Measurements from ENCODE around the gene CISH. TPM values are rescaled to one million over a fixed set of nuclear protein-coding genes. Genes with fewer than 3 reads are reported as not detected.

Gene CISH
- total RNA-seq, 1 donor from 2014 or later = 6.1 TPM

GRCh38 chr3:50604110-50604621 is 7.4 kb downstream of the CISH start:
- Histone ChIP-seq H3K27ac (peak overlapping the region; percentile 46 to 94), H3K36me3 (peaks cover 10 to 19% of the 10 kb centered on the region in 2 donors), H3K27me3 (no peaks in the 10 kb centered on the region), H3K4me3 (no peak overlapping the region), H3K9me3 (no peaks in the 10 kb centered on the region), H3K4me1 (peaks cover 20 to 29% of the 10 kb centered on the region in 2 donors)
- intact Hi-C loops (cut with DNase I) = loop anchor here (5.0 kb wide), 1 partner anchor 252 kb away; the partner anchor contains the start of genes CYB561D2 and NPRL2
- no peak for DNase-seq (ENCODE audit: low spot score in 2 of 2)
- TF ChIP-seq, protein P1, sequence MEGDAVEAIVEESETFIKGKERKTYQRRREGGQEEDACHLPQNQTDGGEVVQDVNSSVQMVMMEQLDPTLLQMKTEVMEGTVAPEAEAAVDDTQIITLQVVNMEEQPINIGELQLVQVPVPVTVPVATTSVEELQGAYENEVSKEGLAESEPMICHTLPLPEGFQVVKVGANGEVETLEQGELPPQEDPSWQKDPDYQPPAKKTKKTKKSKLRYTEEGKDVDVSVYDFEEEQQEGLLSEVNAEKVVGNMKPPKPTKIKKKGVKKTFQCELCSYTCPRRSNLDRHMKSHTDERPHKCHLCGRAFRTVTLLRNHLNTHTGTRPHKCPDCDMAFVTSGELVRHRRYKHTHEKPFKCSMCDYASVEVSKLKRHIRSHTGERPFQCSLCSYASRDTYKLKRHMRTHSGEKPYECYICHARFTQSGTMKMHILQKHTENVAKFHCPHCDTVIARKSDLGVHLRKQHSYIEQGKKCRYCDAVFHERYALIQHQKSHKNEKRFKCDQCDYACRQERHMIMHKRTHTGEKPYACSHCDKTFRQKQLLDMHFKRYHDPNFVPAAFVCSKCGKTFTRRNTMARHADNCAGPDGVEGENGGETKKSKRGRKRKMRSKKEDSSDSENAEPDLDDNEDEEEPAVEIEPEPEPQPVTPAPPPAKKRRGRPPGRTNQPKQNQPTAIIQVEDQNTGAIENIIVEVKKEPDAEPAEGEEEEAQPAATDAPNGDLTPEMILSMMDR (IDR thresholded peaks at IDR 0.05) = no peak

- H3K27ac ChIP-seq = peak overlapping the region; percentile 94 to 98
- H3K4me3 ChIP-seq = no peak overlapping the region
Observed at GRCh38 chr3:50603261-50604109, 8.1 kb downstream of the CISH start.

GRCh38 chr3:50602595-50603191 is 8.9 kb downstream of the CISH start:
- no peak for DNase-seq (ENCODE audit: low spot score in 2 of 2)
- H3K36me3 ChIP-seq = peaks cover 8 to 13% of the 10 kb centered on the region in 2 donors
- no peaks in the 10 kb centered on the region for H3K27me3 ChIP-seq
- TF ChIP-seq, protein P1 (IDR thresholded peaks at IDR 0.05) = no peak
- no peaks in the 10 kb centered on the region for H3K9me3 ChIP-seq
- peaks cover 20 to 29% of the 10 kb centered on the region in 2 donors for H3K4me1 ChIP-seq
- H3K4me3 ChIP-seq = no peak overlapping the region
- peak overlapping the region; percentile 94 to 98 for H3K27ac ChIP-seq
- intact Hi-C loops (cut with DNase I) = loop anchor here (1.0 to 5.0 kb wide), 2 partner anchors 9 to 250 kb away; partner anchors contain the start of genes CISH, CYB561D2 and NPRL2

More at GRCh38 chr3:50603261-50604109, 8.1 kb downstream of the CISH start:
- no peaks in the 10 kb centered on the region for H3K27me3 ChIP-seq
- peaks cover 20 to 29% of the 10 kb centered on the region in 2 donors for H3K4me1 ChIP-seq
- no peaks in the 10 kb centered on the region for H3K9me3 ChIP-seq
- intact Hi-C loops (cut with DNase I) = loop anchor here (5.0 kb wide), 1 partner anchor 251 kb away; the partner anchor contains the start of genes CYB561D2 and NPRL2
- H3K36me3 ChIP-seq = peaks cover 10 to 19% of the 10 kb centered on the region in 2 donors
- no peak for DNase-seq (ENCODE audit: low spot score in 2 of 2)
- TF ChIP-seq, protein P1 (IDR thresholded peaks at IDR 0.05) = no peak

- H3K36me3 ChIP-seq = no peaks in the 10 kb centered on the region
- TF ChIP-seq, protein P1 (IDR thresholded peaks at IDR 0.05) = no peak
- H3K4me1 ChIP-seq = peaks cover 20 to 29% of the 10 kb centered on the region in 2 donors
- peak; percentile 88 to 98 for DNase-seq (ENCODE audit: low spot score in 2 of 2)
- H3K9me3 ChIP-seq = no peaks in the 10 kb centered on the region
- intact Hi-C loops (cut with DNase I) = loop anchor here (1.0 to 5.0 kb wide), 3 partner anchors 16 to 249 kb away; partner anchors contain the start of genes CYB561D2, HEMK1, MAPKAPK3 and NPRL2
- H3K4me3 ChIP-seq = peak overlapping the region; percentile 21 to 46
- H3K27me3 ChIP-seq = no peaks in the 10 kb centered on the region
- peak overlapping the region; percentile 94 to 98 for H3K27ac ChIP-seq
Observed at GRCh38 chr3:50600841-50601591, 10.6 kb downstream of the CISH start.
